Astrocyte of the spinal cord (primary cell): Measurements from ENCODE around the gene ARNT2.

ENCODE experiments used
- DNase-seq: peaks from one replicate; pipeline ENCODE4 v3.0.0; 2011; ENCODE audit warnings: low read depth, low spot score
- H3K4me3 ChIP-seq: 2 replicates; pipeline ENCODE4 v1.5.1; 2011; ENCODE audit warnings: low read depth, mild to moderate bottlenecking, low read length, moderate library complexity
- CTCF ChIP-seq: IDR thresholded peaks from 2 replicates; pipeline ENCODE4 v1.5.1; 2012; ENCODE audit warnings: low read depth, mild to moderate bottlenecking, low read length, inconsistent platforms
- in situ Hi-C: cut with HindIII; loops from 2 replicates; pipeline ENCODE4 v1.10.0; 2017; ENCODE audit warnings: low sequenced_read_pairs

Gene ARNT2

GRCh38 chr15:80611543-80612080 is 207.4 kb downstream of the ARNT2 start:
- no peak for DNase-seq
- in situ Hi-C loops: no loop called here
- TF ChIP-seq CTCF: no peak

GRCh38 chr15:80612118-80612823 is 208.1 kb downstream of the ARNT2 start:
- no peak for TF ChIP-seq CTCF
- in situ Hi-C loops: no loop called here

More at GRCh38 chr15:80611543-80612080, 207.4 kb downstream of the ARNT2 start:
- no peak overlapping the region for H3K4me3 ChIP-seq

GRCh38 chr15:80613762-80614365 is 209.7 kb downstream of the ARNT2 start:
- H3K4me3 ChIP-seq: no peak overlapping the region
- TF ChIP-seq CTCF: no peak
- no peak for DNase-seq
- in situ Hi-C loops: no loop called here

More at GRCh38 chr15:80612118-80612823, 208.1 kb downstream of the ARNT2 start:
- no peak overlapping the region for H3K4me3 ChIP-seq
- DNase-seq: no peak

DNA sequence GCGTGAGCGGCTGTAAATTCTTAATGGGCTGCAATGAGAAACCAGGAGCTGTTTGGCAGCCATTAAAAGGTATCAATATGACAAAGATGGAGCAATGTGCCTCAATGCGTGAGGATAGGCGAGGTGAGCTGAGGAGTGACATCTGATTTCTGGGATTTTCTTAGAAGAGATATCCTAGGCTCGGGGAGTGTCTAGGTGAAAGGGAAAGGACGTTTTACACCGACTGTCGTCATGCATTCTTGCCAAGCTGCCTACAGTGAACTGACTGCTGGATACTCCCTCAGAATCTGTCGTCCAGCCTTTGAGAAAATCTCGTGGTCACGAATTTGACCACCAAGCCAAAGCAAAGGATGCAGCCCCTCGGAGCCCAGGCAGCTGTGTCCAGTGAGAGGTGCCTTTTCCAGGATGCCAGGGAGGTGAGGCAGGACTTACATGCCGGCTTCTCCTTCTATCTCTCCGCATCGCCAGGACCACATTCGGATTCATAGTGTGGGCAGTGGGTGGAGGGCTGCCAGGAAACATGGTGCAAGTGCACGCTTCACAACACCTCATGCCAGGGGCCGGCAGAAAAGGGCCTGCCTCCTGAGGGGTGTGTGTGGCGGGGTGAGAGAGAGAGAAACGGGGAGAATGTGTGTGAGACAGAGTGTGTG is 210.7 kb downstream of the ARNT2 start:
- no peak overlapping the region for H3K4me3 ChIP-seq
- no peak for TF ChIP-seq CTCF
- in situ Hi-C loops: no loop called here
- no peak for DNase-seq

- in situ Hi-C loops: no loop called here
- DNase-seq: no peak
- H3K4me3 ChIP-seq: no peak overlapping the region
- TF ChIP-seq CTCF: no peak
These were observed 211.2 kb downstream of the ARNT2 start for GRCh38 chr15:80615361-80615736.

DNA sequence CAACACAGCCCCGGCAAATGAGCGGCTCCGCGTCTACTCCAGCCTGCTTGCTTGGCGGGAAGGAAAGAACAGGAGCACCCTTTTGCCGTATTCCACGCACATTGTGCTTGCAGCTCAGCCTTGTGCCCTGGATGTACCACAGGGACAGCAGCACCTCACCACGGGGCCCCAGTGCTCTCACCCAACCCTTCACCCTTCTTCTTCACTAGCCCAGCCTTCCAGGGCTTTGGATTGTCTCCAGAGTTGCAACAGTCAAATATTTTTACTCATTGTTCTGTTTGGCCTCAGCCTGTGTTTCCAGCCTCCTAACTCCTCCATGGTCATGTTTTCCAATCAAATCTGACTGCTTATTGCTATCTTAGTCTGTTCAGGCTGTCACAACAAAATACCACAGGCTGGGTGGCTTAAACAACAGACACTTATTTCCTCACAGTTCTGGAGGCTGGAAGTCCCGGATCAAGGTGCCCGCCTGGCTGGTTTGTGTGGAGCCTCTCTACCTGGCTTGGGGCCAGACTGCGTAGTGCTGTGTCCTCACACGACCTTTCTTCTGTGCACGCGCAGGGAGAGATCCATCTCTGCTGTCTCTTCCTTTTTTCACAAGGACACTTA is 211.7 kb downstream of the ARNT2 start:
- in situ Hi-C loops: no loop called here
- DNase-seq: peak; percentile 18
- no peak for TF ChIP-seq CTCF
- no peak overlapping the region for H3K4me3 ChIP-seq
